Coronary artery (tissue), 2 donors: ENCODE results near the gene LTBP1.
A peak's percentile ranks its signal among the peaks of the same experiment; 100 is the strongest.
"Not testable (repeated sequence)": the region's sequence is repeated elsewhere in the genome, so short reads cannot be mapped to it uniquely, and the experiment has no call there.

Experiments used
- DNase-seq: peaks from one replicate; pipeline ENCODE4 v3.0.0-alpha.2; 2017; ENCODE audit warnings: low spot score
- H3K27ac ChIP-seq, 2 donors: fragments of 200-600 bp; sonication (generic); one replicate each; pipeline ENCODE4 v1.5.1; 2016 to 2019
- H3K4me3 ChIP-seq: fragments of 200-600 bp; sonication (generic); 2 replicates; pipeline ENCODE4 v1.5.1; 2016; ENCODE audit warnings: mild to moderate bottlenecking, moderate library complexity
- TF ChIP-seq, protein P1 (sequence below): fragments of 200-600 bp; sonication (generic); IDR thresholded peaks from one replicate; pipeline ENCODE4 v1.5.1; 2019; ENCODE audit warnings: antibody characterized with exemption

Gene LTBP1

DNA sequence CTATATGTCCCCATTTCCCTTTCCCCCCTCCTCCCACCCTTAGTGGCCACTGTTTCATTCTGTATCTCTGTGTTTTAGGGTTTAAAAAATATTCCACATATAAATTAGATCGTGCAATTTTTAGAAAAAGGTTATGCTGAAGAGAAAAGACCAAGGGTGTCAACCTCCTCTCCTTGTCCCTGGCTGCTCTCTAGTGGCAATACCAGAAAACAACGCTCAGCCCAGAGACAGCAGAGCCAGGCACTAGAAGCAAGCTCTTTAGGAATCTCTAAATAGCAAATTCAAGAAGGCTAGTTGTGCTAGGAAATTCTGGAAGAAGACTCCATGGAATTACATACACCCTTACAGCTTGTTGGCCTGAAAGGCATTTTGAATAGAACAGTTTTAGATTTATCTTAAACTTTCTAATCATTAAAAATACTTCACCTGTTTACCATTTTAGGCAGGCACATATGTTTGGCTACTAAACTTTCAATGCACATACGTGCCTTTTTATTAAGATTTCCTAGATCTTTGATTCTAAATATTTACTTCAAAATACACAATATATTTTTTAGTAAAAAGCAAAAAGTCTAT, 494.6 kb downstream of the LTBP1 start:
- peak; percentile 76 for DNase-seq
- H3K4me3 ChIP-seq = no peak overlapping the region
- peak overlapping the region in 1 of 2 donors; percentile 17 for H3K27ac ChIP-seq
- TF ChIP-seq, protein P1, sequence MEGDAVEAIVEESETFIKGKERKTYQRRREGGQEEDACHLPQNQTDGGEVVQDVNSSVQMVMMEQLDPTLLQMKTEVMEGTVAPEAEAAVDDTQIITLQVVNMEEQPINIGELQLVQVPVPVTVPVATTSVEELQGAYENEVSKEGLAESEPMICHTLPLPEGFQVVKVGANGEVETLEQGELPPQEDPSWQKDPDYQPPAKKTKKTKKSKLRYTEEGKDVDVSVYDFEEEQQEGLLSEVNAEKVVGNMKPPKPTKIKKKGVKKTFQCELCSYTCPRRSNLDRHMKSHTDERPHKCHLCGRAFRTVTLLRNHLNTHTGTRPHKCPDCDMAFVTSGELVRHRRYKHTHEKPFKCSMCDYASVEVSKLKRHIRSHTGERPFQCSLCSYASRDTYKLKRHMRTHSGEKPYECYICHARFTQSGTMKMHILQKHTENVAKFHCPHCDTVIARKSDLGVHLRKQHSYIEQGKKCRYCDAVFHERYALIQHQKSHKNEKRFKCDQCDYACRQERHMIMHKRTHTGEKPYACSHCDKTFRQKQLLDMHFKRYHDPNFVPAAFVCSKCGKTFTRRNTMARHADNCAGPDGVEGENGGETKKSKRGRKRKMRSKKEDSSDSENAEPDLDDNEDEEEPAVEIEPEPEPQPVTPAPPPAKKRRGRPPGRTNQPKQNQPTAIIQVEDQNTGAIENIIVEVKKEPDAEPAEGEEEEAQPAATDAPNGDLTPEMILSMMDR = peak; percentile 44

DNA sequence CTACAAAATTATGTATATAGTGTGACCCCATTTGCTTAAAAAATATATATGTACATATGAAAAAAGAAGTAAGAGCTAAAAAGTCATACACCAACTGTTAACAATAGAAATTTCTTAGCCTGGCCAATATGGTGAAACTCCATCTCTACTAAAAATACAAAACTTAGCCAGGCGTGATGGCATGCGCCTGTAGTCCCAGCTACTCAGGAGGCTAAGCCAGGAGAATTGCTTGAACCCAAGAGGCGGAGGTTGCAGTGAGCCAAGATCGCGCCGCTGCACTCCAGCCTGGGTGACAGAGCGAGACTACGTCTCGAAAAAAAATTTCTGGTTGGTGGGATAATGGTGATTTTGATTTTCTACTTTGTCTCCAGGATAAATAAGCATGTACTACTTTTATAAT, 495.3 kb downstream of the LTBP1 start:
- H3K4me3 ChIP-seq, DNase-seq: not testable (repeated sequence)
- H3K27ac ChIP-seq = peak overlapping the region in 1 of 2 donors; percentile 19

DNA sequence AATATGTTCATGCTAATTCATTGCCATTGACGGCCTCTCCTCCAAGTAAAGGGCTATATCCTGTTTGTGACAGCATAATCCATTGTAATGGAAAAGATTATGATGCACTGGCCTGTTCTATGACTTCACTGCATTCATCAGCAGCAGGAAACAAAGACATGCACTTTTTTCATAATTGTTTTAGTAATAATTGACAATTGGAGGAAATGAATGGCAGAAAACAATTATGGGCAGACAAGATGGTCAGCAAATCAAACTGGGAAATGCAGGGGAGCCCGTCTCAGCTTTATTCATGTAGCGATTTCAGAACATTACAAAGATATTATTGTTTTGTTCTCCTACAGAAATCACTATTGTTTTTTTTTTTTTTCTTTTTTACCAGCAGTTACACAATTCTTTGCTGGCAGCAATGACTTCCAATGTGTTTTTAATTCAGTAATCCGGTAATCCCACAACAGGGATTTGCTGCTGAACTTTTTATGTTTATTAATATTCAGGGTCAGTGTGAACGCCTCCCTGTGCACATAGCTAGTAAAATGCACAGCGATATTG, 495.9 kb downstream of the LTBP1 start:
- peak overlapping the region in 1 of 2 donors; percentile 19 for H3K27ac ChIP-seq
- TF ChIP-seq, protein P1 = no peak
- no peak for DNase-seq
- H3K4me3 ChIP-seq = no peak overlapping the region

DNA sequence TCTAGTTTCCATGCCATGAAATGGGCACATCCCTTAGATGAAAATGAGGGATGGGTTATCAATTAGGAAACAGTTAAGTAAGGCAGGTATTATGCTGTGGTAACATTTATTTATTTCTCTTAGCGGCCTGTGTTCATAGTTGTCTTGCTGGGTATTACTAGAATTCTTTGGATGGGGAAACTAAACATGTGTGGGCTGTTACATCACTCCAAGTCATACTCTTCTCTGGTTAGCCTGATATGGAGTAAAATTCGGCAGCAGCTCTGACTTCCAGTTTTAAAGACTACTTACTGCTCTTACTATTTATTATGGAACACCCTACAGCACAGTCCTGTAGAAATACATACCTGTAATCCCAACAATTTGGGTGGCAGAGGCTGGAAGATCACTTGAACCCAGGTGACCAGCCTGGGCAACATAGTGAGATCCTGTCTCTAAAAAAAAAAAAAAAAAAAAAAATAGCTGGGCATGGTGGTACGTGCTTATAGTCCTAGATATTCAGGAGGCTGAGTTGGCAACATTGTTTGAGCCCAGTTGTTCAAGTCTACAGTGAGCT, 496.6 kb downstream of the LTBP1 start:
- DNase-seq = no peak
- TF ChIP-seq, protein P1 = no peak

DNA sequence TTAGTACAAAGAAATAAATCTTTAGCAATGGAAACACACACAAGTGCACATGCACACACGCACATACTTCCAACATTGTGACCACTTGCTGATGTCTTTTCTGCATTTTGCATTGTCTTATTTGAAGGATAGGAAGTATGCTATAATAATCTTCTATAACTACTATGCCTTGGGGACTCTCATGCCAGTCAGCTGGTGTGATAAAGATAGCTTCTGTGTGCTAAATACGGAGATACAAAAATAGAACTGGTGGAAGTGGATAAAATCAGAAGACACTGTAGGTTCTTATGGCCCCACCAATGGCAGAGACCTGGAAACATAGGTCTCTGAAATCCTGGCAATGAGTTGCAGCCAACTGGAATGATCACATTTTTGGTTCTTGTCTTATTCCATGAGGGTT, 498.2 kb downstream of the LTBP1 start:
- Histone ChIP-seq H3K4me3 (no peak overlapping the region), H3K27ac (no peak overlapping the region)
- DNase-seq = no peak
- TF ChIP-seq, protein P1 = no peak

More for the DNA sequence above, 496.6 kb downstream of the LTBP1 start:
- no peak overlapping the region for H3K27ac ChIP-seq
- H3K4me3 ChIP-seq = no peak overlapping the region

DNA sequence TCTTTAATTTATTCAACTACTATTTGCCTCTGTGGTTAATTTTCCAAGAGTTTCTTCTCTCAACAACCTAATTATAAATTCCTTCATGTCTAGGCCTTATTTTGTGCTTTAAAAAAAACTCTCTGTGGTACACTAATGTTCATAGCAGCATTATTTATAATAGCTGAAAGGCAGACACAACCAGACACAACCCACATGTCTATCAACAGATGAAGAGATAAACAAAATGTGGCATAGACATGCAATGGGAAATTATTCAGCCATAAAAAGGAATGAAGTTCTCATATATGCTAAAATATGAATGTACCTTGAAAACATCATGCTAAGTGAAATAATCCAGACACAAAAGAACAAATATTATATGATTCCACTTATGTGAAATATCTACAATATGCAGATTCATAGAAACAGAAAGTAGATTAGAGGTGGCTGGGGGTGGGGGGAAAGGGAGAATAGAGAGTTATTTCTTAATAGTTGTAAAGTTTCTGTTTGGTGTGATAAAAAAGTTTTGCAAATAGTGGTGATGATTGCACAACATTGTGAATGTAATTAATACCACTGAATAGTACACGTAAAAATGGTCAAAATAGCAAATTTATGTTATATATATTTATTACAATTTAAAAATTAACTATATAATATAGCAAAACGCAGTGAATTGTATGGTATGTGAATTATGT, 501.6 kb downstream of the LTBP1 start:
- H3K27ac ChIP-seq = no peak overlapping the region
- no peak overlapping the region for H3K4me3 ChIP-seq
- no peak for DNase-seq
- TF ChIP-seq, protein P1 = no peak
